K562 (cell line): ENCODE results near the gene TAF1B. TPM values are rescaled to one million over a fixed set of nuclear protein-coding genes. Genes with fewer than 3 reads are reported as not detected.

Source experiments
- ATAC-seq: fragments of 200-7000 bp; cut with Tn5 transposase; 3 replicates; pipeline ENCODE4 v1.9.1; 2020; ENCODE audit warnings: moderate library complexity
- BruUV-seq: library from RNA; stranded (reverse); fragments of 400-500 nt; replicated peaks from 2 replicates; lab custom pipeline; 2021; lab: Mats Ljungman, UMichigan
- CTCF ChIA-PET: fragments of 300-600 bp; formaldehyde crosslinking; extraction: SDS; loops from one replicate; lab custom pipeline; 2021; ENCODE audit warnings: low intra/inter-chr PET ratio; lab: Yijun Ruan, JAX
- POLR2A ChIA-PET: fragments of 300-600, 350-650 bp; sonication (Branson Sonifier 250); formaldehyde crosslinking; extraction: SDS; loops from one replicate; lab custom pipeline; 2021; ENCODE audit warnings: antibody characterized with exemption, inconsistent platforms; lab: Yijun Ruan, JAX
- DNase-seq, 4 experiments: peaks; one replicate each; pipeline versions ENCODE4 v3.0.0 to v3.0.0-alpha.2; 2011 to 2018; ENCODE audit warnings: low spot score in 3 of 4, mixed read lengths in 3 of 4; ENCODE audit errors: extremely low read depth in 1 of 4
- FAIRE-seq: peaks from 2 replicates; lab custom pipeline; 2011; peaks lifted over from hg19 to GRCh38; lab: Jason Lieb, UNC
- H2AFZ ChIP-seq: 2 replicates; pipeline ENCODE4 v1.6.0; 2011; ENCODE audit warnings: low read depth, low read length, control low read depth, inconsistent platforms
- H3K27ac ChIP-seq: fragments of 200-600 bp; 3 replicates; pipeline ENCODE4 v1.8.0; 2011; ENCODE audit warnings: low read depth, mild to moderate bottlenecking, control low read depth, inconsistent platforms, low read length, moderate library complexity, mixed read lengths; ENCODE audit errors: extremely low read depth
- H3K27me3 ChIP-seq, 2 experiments: fragments of 300-600 bp in 1 of 2; 2 replicates in 1 of 2; 3 replicates in 1 of 2; pipeline versions ENCODE4 v1.6.0 to v1.8.0; 2011; ENCODE audit warnings: inconsistent platforms in 2 of 2, low read length in 2 of 2, mild to moderate bottlenecking in 1 of 2, mixed read lengths in 1 of 2, moderate library complexity in 1 of 2; ENCODE audit not compliant: control insufficient read depth in 2 of 2, insufficient read depth in 2 of 2
- H3K36me3 ChIP-seq: fragments of 300-600 bp; 3 replicates; pipeline ENCODE4 v1.8.0; 2011; ENCODE audit warnings: mild to moderate bottlenecking, low read length, inconsistent platforms; ENCODE audit not compliant: control insufficient read depth, insufficient read depth
- H3K4me1 ChIP-seq, 2 experiments: fragments of 200-600 bp in 1 of 2; replicated peaks in 1 of 2; 2 replicates in 1 of 2; 3 replicates in 1 of 2; pipeline versions ENCODE4 v1.5.1 to v1.8.0; 2011; ENCODE audit warnings: inconsistent platforms in 2 of 2, low read length in 2 of 2, mild to moderate bottlenecking in 1 of 2, mixed read lengths in 1 of 2, moderate library complexity in 1 of 2; ENCODE audit not compliant: control insufficient read depth in 2 of 2, insufficient read depth in 2 of 2
- H3K4me2 ChIP-seq: 2 replicates; pipeline ENCODE4 v1.6.1; 2011; ENCODE audit warnings: low read length, control low read depth, inconsistent platforms, mixed read lengths; ENCODE audit not compliant: insufficient read depth
- H3K4me3 ChIP-seq: fragments of 200-600 bp; sonication (generic), shearing (Covaris generic); 2 replicates; pipeline ENCODE4 v1.5.1; 2016; ENCODE audit warnings: control low read depth, inconsistent platforms
- H3K79me2 ChIP-seq: fragments of 200-600 bp; 3 replicates; pipeline ENCODE4 v1.8.0; 2011; ENCODE audit warnings: low read length, inconsistent platforms; ENCODE audit not compliant: control insufficient read depth, insufficient read depth
- H3K9ac ChIP-seq, 2 experiments: 2 replicates each; pipeline versions ENCODE4 v1.6.0 to v1.6.1; 2011; ENCODE audit warnings: low read depth in 2 of 2, low read length in 2 of 2, control low read depth in 1 of 2, inconsistent platforms in 1 of 2, mild to moderate bottlenecking in 1 of 2, mixed read lengths in 1 of 2; ENCODE audit not compliant: insufficient read depth in 1 of 2
- H3K9me1 ChIP-seq: one replicate; pipeline ENCODE4 v1.6.0; 2011; ENCODE audit warnings: inconsistent platforms, mild to moderate bottlenecking, low read length, moderate library complexity; ENCODE audit not compliant: control insufficient read depth, insufficient read depth
- H3K9me3 ChIP-seq: replicated peaks from 2 replicates; pipeline ENCODE4 v1.5.1; 2011; ENCODE audit warnings: low read depth, low read length, inconsistent platforms; ENCODE audit not compliant: control insufficient read depth, insufficient read depth
- H4K20me1 ChIP-seq: replicated peaks from 2 replicates; pipeline ENCODE4 v1.6.1; 2011; ENCODE audit warnings: low read length, inconsistent platforms, mixed read lengths; ENCODE audit not compliant: control insufficient read depth, insufficient read depth
- CHD1 ChIP-seq: fragments of 200-600 bp; sonication (generic); IDR thresholded peaks from one replicate; pipeline ENCODE4 v1.6.1; 2012; ENCODE audit warnings: mild to moderate bottlenecking, moderate library complexity, low read length, inconsistent platforms
- HNRNPUL1 ChIP-seq: fragments of 200-400 bp; formaldehyde crosslinking; IDR thresholded peaks from 2 replicates; pipeline ENCODE4 v1.6.1; 2017; ENCODE audit warnings: low read length
- POLR3G ChIP-seq: IDR thresholded peaks from 2 replicates; pipeline ENCODE4 v1.6.1; 2011; ENCODE audit not compliant: insufficient read length, insufficient replicate concordance; ENCODE audit errors: extremely low read depth
- RCOR1 ChIP-seq, 2 experiments: IDR thresholded peaks; 2 replicates each; pipeline ENCODE4 v1.6.1; 2012; ENCODE audit warnings: low read depth in 2 of 2, low read length in 2 of 2, borderline replicate concordance in 1 of 2, improper control_type of control experiment in 1 of 2
- SMARCA4 ChIP-seq: fragments of 450-650 bp; IDR thresholded peaks from 2 replicates; pipeline ENCODE4 v1.6.1; 2016
- STAG1 ChIP-seq: sonication (generic); formaldehyde crosslinking; IDR thresholded peaks from 2 replicates; pipeline ENCODE4 v1.5.0; 2020; ENCODE audit warnings: missing genetic modification reagents, borderline replicate concordance
- YY1 ChIP-seq, 3 experiments: IDR thresholded peaks; 2 replicates each; pipeline ENCODE4 v1.6.1; 2011; ENCODE audit warnings: low read length in 2 of 3, mild to moderate bottlenecking in 2 of 3, moderate library complexity in 2 of 3, borderline replicate concordance in 1 of 3, control low read depth in 1 of 3, low read depth in 1 of 3; ENCODE audit not compliant: insufficient read depth in 3 of 3, insufficient replicate concordance in 2 of 3, control insufficient read depth in 1 of 3, insufficient read length in 1 of 3; ENCODE audit errors: extremely low read depth in 1 of 3
- ZFP91 ChIP-seq: sonication (generic); formaldehyde crosslinking; IDR thresholded peaks from 2 replicates; pipeline ENCODE4 v1.8.0; 2022; ENCODE audit warnings: mild to moderate bottlenecking, missing genetic modification reagents
- ZFX ChIP-seq: sonication (generic); formaldehyde crosslinking; IDR thresholded peaks from 2 replicates; pipeline ENCODE4 v1.8.0; 2022; ENCODE audit warnings: mild to moderate bottlenecking, missing genetic modification reagents, moderate library complexity
- ZNF408 ChIP-seq: fragments of 250-450 bp; sonication (Bioruptor Pico); IDR thresholded peaks from 2 replicates; pipeline ENCODE4 v1.4.0; 2020; ENCODE audit warnings: low read depth, mild to moderate bottlenecking, moderate library complexity
- WGBS: fragments of 100-300 bp; shearing (Covaris generic); methylation state at CpG from one replicate; pipeline ENCODE4 v1.1.6; 2016; ENCODE audit warnings: low coverage, mixed read lengths; ENCODE audit not compliant: insufficient coverage; ENCODE audit errors: missing lambda C conversion rate; 5-methylcytosine and 5-hydroxymethylcytosine counted together
- in situ Hi-C: fragments of 300-500 bp; cut with MboI; formaldehyde crosslinking; loops from 4 replicates; pipeline ENCODE4 v1.15.0; 2018; ENCODE audit warnings: inconsistent platforms, mixed read lengths
- intact Hi-C: fragments of 100-400 bp; cut with micrococcal nuclease; formaldehyde crosslinking; loops from 2 replicates; pipeline ENCODE4 v1.14.2; 2022
- polyA plus RNA-seq, 8 experiments: library from polyadenylated mRNA; depleted of rRNA in 4 of 8; stranded (reverse) in 5 of 8; unstranded in 3 of 8; fragments of >200 nt; fragmentation: Nextera tagmentation in 2 of 8; fragmentation: Illumina TruSeq in 1 of 8; extraction: Ambion mirVana in 2 of 8; extraction: Trizol in 1 of 8; gene quantifications; 2 replicates each; pipeline versions ENCODE4 v1.2.1 to v1.2.3, GENCODE V29; 2011 to 2014; ENCODE audit warnings: inconsistent platforms in 1 of 8, missing spikeins in 1 of 8
- total RNA-seq, 7 experiments: library from RNA; depleted of rRNA in 6 of 7; stranded (reverse); fragments of >200 nt in 6 of 7; fragmentation: Illumina TruSeq in 2 of 7; extraction: Trizol in 2 of 7; gene quantifications; 2 replicates each; pipeline versions ENCODE4 v1.2.1 to v1.2.3, GENCODE V29; 2011 to 2021; ENCODE audit warnings: low replicate concordance in 1 of 7
- TF ChIP-seq, protein P1 (sequence below), 2 experiments: IDR thresholded peaks in 1 of 2; conservative IDR thresholded peaks in 1 of 2; 2 replicates each; pipeline ENCODE4 v1.6.1; 2016; ENCODE audit warnings: low read depth in 2 of 2, mild to moderate bottlenecking in 1 of 2, missing compliant biosample characterization in 1 of 2, missing genetic modification characterization in 1 of 2, moderate library complexity in 1 of 2
- TF ChIP-seq, protein P2 (sequence below): fragments of 450-650 bp; conservative IDR thresholded peaks from 2 replicates; pipeline ENCODE4 v1.6.1; 2016; ENCODE audit warnings: missing genetic modification characterization, low read depth, mild to moderate bottlenecking, control low read depth, missing compliant biosample characterization

TAF1B gene
- total and polyA plus RNA-seq, 9 of the 15 experiments (the other 6 are each of a cell fraction or from before 2014, with no cell fraction given) = 8.8 to 25.1 (median 17.3) TPM

DNA sequence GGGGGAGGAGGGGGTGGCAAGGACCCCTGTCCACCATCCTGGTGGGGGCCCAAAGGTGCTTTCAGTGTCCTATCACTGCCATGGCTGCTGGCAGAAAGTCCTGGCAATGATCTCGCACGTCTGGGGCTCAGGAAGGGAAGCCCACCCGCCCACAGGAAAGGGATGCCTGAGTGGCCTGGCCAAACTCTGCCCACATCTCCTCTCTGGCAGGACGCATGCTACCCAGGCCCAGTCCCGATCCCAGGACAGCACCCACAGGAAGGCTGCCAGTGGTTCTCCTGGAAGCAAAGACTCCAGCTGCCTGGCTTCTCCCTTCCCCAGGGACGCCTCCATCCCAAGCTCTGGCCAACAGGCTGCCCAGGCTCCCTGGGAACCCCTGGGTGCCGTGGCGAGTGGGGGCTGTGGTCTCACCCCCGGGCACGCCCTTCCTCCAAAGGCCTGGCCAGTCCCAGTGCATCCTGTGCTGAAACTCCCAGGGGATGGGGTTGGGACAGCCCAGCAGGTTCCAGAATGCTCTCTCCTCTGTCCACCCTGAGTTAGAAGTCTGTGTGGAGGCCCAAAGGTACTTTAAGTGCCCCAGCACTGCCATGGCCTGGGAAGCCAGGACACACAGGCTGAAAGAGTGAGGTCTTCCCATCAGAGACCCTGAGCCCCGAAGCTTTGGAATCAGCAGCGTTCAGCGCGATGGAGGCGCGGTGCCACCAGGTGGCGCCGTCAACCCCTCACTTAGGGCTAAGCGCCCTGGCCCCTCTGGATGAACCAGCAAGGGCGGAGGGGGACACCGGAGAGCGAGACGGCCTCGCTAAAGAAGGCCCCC, 29.8 kb upstream of the TAF1B start:
- peak overlapping the region; percentile 61; the same call in 1 of the 2 replicates for H3K4me2 ChIP-seq
- BruUV-seq = no TSS peak
- no peaks in the 10 kb centered on the region for H3K36me3 ChIP-seq
- H4K20me1 ChIP-seq = no peaks in the 10 kb centered on the region
- peaks cover 19 to 36% of the 10 kb centered on the region in 2 experiments; a peak in 4 of 5 replicates for H3K4me1 ChIP-seq
- POLR2A ChIA-PET = interaction anchor here (0.6 to 1.9 kb wide), 5 partner anchors 10 to 239 kb away, joined by 3 to 5 read pairs (median 4); no protein-coding TSS in a partner anchor
- no peaks in the 10 kb centered on the region for H3K9me3 ChIP-seq
- intact Hi-C loops = loop anchor here (1.0 to 2.0 kb wide), 3 partner anchors 29 to 235 kb away; partner anchors contain the start of gene TAF1B
- H3K4me3 ChIP-seq = no peak overlapping the region
- 13% methylated on average over 24 of the region's 24 CpGs for WGBS
- CTCF ChIA-PET = interaction anchor here (0.5 to 2.9 kb wide), 7 partner anchors 30 to 235 kb away, joined by 3 to 26 read pairs (median 3); partner anchors contain the start of genes GRHL1 and TAF1B
- H3K9ac ChIP-seq = peak overlapping the region in 1 of 2 experiments; percentile 72; a peak in 1 of 4 replicates
- H3K27me3 ChIP-seq = no peaks in the 10 kb centered on the region
- in situ Hi-C loops = loop anchor here (5.0 to 25.0 kb wide), 2 partner anchors 234 to 849 kb away; no protein-coding TSS in a partner anchor
- DNase-seq (peak; percentile 79 to 87 (median 84)), FAIRE-seq (peak; percentile 52), ATAC-seq (peak; percentile 94)
- H2AFZ ChIP-seq = peak overlapping the region; percentile 81
- no peaks in the 10 kb centered on the region for H3K9me1 ChIP-seq
- no peaks in the 10 kb centered on the region for H3K79me2 ChIP-seq
- H3K27ac ChIP-seq = no peak overlapping the region
- TF ChIP-seq, protein P1, sequence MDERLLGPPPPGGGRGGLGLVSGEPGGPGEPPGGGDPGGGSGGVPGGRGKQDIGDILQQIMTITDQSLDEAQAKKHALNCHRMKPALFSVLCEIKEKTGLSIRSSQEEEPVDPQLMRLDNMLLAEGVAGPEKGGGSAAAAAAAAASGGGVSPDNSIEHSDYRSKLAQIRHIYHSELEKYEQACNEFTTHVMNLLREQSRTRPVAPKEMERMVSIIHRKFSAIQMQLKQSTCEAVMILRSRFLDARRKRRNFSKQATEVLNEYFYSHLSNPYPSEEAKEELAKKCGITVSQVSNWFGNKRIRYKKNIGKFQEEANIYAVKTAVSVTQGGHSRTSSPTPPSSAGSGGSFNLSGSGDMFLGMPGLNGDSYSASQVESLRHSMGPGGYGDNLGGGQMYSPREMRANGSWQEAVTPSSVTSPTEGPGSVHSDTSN (CRISPR knock-in tag; IDR thresholded peaks at IDR 0.05; ENCODE audit: low read depth) = no peak
- TF ChIP-seq, protein P1 (tag; conservative IDR thresholded peaks at IDR 0.05; ENCODE audit: low read depth) = no peak
- TF ChIP-seq ZNF408 (CRISPR knock-in tag) = no peak
- TF ChIP-seq STAG1 = peak; percentile 73; the same call in 1 of the 2 replicates
- TF ChIP-seq POLR3G = no peak
- TF ChIP-seq RCOR1 (IDR thresholded peaks at IDR 0.05; ENCODE audit: borderline replicate concordance in 1 of 2, low read depth in 2 of 2, low read length in 2 of 2) = 0 out of 4 replicates have a peak, but pooled peaks of 1 of the 2 experiments have one; percentile 17
- TF ChIP-seq, protein P2, sequence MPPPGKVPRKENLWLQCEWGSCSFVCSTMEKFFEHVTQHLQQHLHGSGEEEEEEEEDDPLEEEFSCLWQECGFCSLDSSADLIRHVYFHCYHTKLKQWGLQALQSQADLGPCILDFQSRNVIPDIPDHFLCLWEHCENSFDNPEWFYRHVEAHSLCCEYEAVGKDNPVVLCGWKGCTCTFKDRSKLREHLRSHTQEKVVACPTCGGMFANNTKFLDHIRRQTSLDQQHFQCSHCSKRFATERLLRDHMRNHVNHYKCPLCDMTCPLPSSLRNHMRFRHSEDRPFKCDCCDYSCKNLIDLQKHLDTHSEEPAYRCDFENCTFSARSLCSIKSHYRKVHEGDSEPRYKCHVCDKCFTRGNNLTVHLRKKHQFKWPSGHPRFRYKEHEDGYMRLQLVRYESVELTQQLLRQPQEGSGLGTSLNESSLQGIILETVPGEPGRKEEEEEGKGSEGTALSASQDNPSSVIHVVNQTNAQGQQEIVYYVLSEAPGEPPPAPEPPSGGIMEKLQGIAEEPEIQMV (tag) = no peak
- no peak for TF ChIP-seq CHD1
- no peak for TF ChIP-seq SMARCA4
- TF ChIP-seq YY1 (IDR thresholded peaks at IDR 0.05; ENCODE audit: borderline replicate concordance in 1 of 3, control insufficient read depth in 1 of 3, extremely low read depth in 1 of 3, insufficient read depth in 3 of 3, insufficient read length in 1 of 3, insufficient replicate concordance in 2 of 3, low read depth in 1 of 3, low read length in 2 of 3) = no peak
- no peak for TF ChIP-seq ZFP91 (CRISPR knock-in tag)
- no peak for TF ChIP-seq HNRNPUL1
- no peak for TF ChIP-seq ZFX (CRISPR knock-in tag)
